GM23338 (cell line): Measurements from ENCODE around the gene GSC2. TPM values are rescaled to one million over a fixed set of nuclear protein-coding genes. Genes with fewer than 3 reads are reported as not detected.
A peak's percentile ranks its signal among the peaks of the same experiment; 100 is the strongest.

Source experiments
- ATAC-seq: fragments of 200-7000 bp; cut with Tn5 transposase; 3 replicates; pipeline ENCODE4 v1.9.1; 2020
- DNase-seq: peaks from one replicate; pipeline ENCODE4 v3.0.0-alpha.2; 2015; ENCODE audit warnings: low spot score
- H2AFZ ChIP-seq: fragments of 200-600 bp; sonication (generic); 2 replicates; pipeline ENCODE4 v1.8.0; 2016; ENCODE audit warnings: antibody characterized with exemption, mild to moderate bottlenecking, moderate library complexity
- H3F3A ChIP-seq: fragments of 200-600 bp; sonication (generic); replicated peaks from 2 replicates; pipeline ENCODE4 v1.8.0; 2017; ENCODE audit warnings: antibody characterized with exemption, mixed run types, low read depth
- H3K27ac ChIP-seq: fragments of 200-600 bp; sonication (generic); 2 replicates; pipeline ENCODE4 v1.6.1; 2016; ENCODE audit warnings: low read depth
- H3K27me3 ChIP-seq: fragments of 200-600 bp; sonication (generic); 2 replicates; pipeline ENCODE4 v1.8.0; 2016; ENCODE audit warnings: mild to moderate bottlenecking, mixed run types, moderate library complexity; ENCODE audit not compliant: insufficient read depth
- H3K36me3 ChIP-seq: fragments of 200-600 bp; sonication (generic); 2 replicates; pipeline ENCODE4 v1.8.0; 2016; ENCODE audit warnings: mild to moderate bottlenecking; ENCODE audit not compliant: insufficient read depth
- H3K4me1 ChIP-seq: fragments of 200-600 bp; sonication (generic); 2 replicates; pipeline ENCODE4 v1.8.0; 2016; ENCODE audit warnings: mild to moderate bottlenecking, moderate library complexity; ENCODE audit not compliant: insufficient read depth
- H3K4me2 ChIP-seq: fragments of 200-600 bp; sonication (generic); 2 replicates; pipeline ENCODE4 v1.7.1; 2017; ENCODE audit warnings: mixed run types
- H3K4me3 ChIP-seq: fragments of 200-600 bp; sonication (generic); 2 replicates; pipeline ENCODE4 v1.6.1; 2016; ENCODE audit warnings: mixed run types
- H3K79me2 ChIP-seq: fragments of 200-600 bp; sonication (generic); replicated peaks from 2 replicates; pipeline ENCODE4 v1.8.0; 2017; ENCODE audit warnings: mild to moderate bottlenecking; ENCODE audit not compliant: insufficient read depth
- H3K9me2 ChIP-seq: fragments of 200-600 bp; sonication (generic); 2 replicates; pipeline ENCODE4 v1.8.0; 2017; ENCODE audit not compliant: insufficient read depth
- H4K20me1 ChIP-seq: fragments of 200-600 bp; sonication (generic); replicated peaks from 2 replicates; pipeline ENCODE4 v1.8.0; 2017; ENCODE audit warnings: mild to moderate bottlenecking; ENCODE audit not compliant: insufficient read depth
- H3K27ac Mint-ChIP-seq: 2 replicates; pipeline ENCODE4 v1.8.0; 2020; ENCODE audit warnings: inconsistent platforms, mild to moderate bottlenecking, moderate library complexity, mixed read lengths
- H3K27me3 Mint-ChIP-seq: 3 replicates; pipeline ENCODE4 v1.8.0; 2022; ENCODE audit warnings: low read depth, mild to moderate bottlenecking, moderate library complexity, mixed read lengths, inconsistent platforms; ENCODE audit not compliant: insufficient read depth, poor library complexity
- H3K36me3 Mint-ChIP-seq: 3 replicates; pipeline ENCODE4 v1.8.0; 2021; ENCODE audit warnings: low read depth, mild to moderate bottlenecking, inconsistent platforms, moderate library complexity, mixed read lengths
- H3K4me1 Mint-ChIP-seq: 3 replicates; pipeline ENCODE4 v1.8.0; 2020; ENCODE audit warnings: mild to moderate bottlenecking, inconsistent platforms, mixed read lengths
- H3K4me3 Mint-ChIP-seq: 3 replicates; pipeline ENCODE4 v1.8.0; 2021; ENCODE audit warnings: moderate library complexity, mild to moderate bottlenecking, inconsistent platforms, mixed read lengths
- H3K9me3 Mint-ChIP-seq: 3 replicates; pipeline ENCODE4 v1.8.0; 2020; ENCODE audit warnings: moderate library complexity, mild to moderate bottlenecking, inconsistent platforms, mixed read lengths
- STAT1 ChIP-seq: IDR thresholded peaks from one replicate; pipeline ENCODE4 v1.6.1; 2016; ENCODE audit warnings: antibody characterized with exemption; ENCODE audit not compliant: unreplicated experiment
- ZNF331 ChIP-seq: fragments of 250-450 bp; sonication (Bioruptor Pico); IDR thresholded peaks from 2 replicates; pipeline ENCODE4 v1.5.0; 2020; ENCODE audit warnings: low read depth, mild to moderate bottlenecking, moderate library complexity
- polyA plus RNA-seq: library from polyadenylated mRNA; unstranded; fragments of >200 nt; fragmentation: Nextera tagmentation; extraction: Ambion mirVana; gene quantifications from 2 replicates; pipeline ENCODE4 v1.2.1, GENCODE V29; 2016
- total RNA-seq: library from RNA; depleted of rRNA; stranded (reverse); fragments of >200 nt; shearing (Covaris generic); gene quantifications from 2 replicates; pipeline ENCODE4 v1.2.3, GENCODE V29; 2014
- TF ChIP-seq, protein P1 (sequence below), 2 experiments: fragments of 200-600 bp in 1 of 2; sonication (generic) in 1 of 2; conservative IDR thresholded peaks; 2 replicates each; pipeline versions ENCODE4 v1.5.1 to v1.6.1; 2016 to 2017; ENCODE audit warnings: antibody characterized with exemption in 2 of 2, low read depth in 2 of 2, mild to moderate bottlenecking in 2 of 2, moderate library complexity in 1 of 2
- TF ChIP-seq, protein P2 (sequence below): IDR thresholded peaks from 2 replicates; pipeline ENCODE4 v1.6.1; 2016; ENCODE audit warnings: antibody characterized with exemption
- TF ChIP-seq, protein P3 (sequence below): fragments of 250-450 bp; sonication (Bioruptor Pico); IDR thresholded peaks from 2 replicates; pipeline ENCODE4 v1.5.0; 2020; ENCODE audit warnings: mild to moderate bottlenecking, moderate library complexity

Gene GSC2
- total and polyA plus RNA-seq, 2 experiments from 2014 or later: not detected

DNA sequence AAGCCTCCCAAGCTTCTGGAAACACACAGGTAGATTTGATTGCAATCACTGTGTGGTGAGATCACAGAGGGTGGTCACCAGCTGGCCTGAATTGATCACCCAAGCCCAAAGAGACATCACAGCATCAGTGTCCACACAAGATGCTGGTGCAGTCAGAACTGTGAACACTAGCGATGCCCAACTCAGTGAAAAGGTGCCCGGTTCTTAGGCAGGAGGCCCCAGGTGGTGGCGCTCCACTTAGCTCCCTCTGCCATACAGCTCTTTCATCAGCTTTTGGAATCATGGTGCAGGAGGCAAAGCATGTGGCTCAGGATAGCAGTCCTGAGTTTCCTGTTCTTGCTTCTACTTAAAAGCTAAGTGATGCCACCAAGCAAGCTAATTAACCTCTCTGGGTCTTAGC, 39.0 kb downstream of the GSC2 start:
- peaks cover 3% of the 10 kb centered on the region; the same call in 2 of the 3 replicates for H3K36me3 Mint-ChIP-seq
- ATAC-seq (peak; percentile 58), DNase-seq (peak; percentile 60)
- no peaks in the 10 kb centered on the region; the same call in 2 of the 3 replicates for H3K9me3 Mint-ChIP-seq
- H3K27ac Mint-ChIP-seq: peak overlapping the region; percentile 75; the same call in 1 of the 2 replicates
- H2AFZ ChIP-seq: no peak overlapping the region
- H3K27ac ChIP-seq: peak overlapping the region; percentile 46
- H3K4me2 ChIP-seq: 0 out of 2 replicates have a peak overlapping the region, but pooled peaks have one; percentile 24
- no peaks in the 10 kb centered on the region for H3F3A ChIP-seq
- H3K4me3 ChIP-seq: no peak overlapping the region
- TF ChIP-seq, protein P1, sequence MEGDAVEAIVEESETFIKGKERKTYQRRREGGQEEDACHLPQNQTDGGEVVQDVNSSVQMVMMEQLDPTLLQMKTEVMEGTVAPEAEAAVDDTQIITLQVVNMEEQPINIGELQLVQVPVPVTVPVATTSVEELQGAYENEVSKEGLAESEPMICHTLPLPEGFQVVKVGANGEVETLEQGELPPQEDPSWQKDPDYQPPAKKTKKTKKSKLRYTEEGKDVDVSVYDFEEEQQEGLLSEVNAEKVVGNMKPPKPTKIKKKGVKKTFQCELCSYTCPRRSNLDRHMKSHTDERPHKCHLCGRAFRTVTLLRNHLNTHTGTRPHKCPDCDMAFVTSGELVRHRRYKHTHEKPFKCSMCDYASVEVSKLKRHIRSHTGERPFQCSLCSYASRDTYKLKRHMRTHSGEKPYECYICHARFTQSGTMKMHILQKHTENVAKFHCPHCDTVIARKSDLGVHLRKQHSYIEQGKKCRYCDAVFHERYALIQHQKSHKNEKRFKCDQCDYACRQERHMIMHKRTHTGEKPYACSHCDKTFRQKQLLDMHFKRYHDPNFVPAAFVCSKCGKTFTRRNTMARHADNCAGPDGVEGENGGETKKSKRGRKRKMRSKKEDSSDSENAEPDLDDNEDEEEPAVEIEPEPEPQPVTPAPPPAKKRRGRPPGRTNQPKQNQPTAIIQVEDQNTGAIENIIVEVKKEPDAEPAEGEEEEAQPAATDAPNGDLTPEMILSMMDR (conservative IDR thresholded peaks at IDR 0.05; ENCODE audit: low read depth in 2 of 2): peak; percentile 36 to 57
- TF ChIP-seq, protein P2, sequence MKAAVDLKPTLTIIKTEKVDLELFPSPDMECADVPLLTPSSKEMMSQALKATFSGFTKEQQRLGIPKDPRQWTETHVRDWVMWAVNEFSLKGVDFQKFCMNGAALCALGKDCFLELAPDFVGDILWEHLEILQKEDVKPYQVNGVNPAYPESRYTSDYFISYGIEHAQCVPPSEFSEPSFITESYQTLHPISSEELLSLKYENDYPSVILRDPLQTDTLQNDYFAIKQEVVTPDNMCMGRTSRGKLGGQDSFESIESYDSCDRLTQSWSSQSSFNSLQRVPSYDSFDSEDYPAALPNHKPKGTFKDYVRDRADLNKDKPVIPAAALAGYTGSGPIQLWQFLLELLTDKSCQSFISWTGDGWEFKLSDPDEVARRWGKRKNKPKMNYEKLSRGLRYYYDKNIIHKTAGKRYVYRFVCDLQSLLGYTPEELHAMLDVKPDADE: no peak
- H4K20me1 ChIP-seq: peaks cover 64% of the 10 kb centered on the region
- H3K27me3 ChIP-seq: no peaks in the 10 kb centered on the region
- H3K36me3 ChIP-seq: no peaks in the 10 kb centered on the region
- H3K4me1 ChIP-seq: peaks cover 27% of the 10 kb centered on the region
- H3K9me2 ChIP-seq: no peaks in the 10 kb centered on the region
- peaks cover 5% of the 10 kb centered on the region for H3K27me3 Mint-ChIP-seq
- H3K4me3 Mint-ChIP-seq: no peak overlapping the region
- H3K79me2 ChIP-seq: peaks cover 100% of the 10 kb centered on the region
- peaks cover 27% of the 10 kb centered on the region for H3K4me1 Mint-ChIP-seq

DNA sequence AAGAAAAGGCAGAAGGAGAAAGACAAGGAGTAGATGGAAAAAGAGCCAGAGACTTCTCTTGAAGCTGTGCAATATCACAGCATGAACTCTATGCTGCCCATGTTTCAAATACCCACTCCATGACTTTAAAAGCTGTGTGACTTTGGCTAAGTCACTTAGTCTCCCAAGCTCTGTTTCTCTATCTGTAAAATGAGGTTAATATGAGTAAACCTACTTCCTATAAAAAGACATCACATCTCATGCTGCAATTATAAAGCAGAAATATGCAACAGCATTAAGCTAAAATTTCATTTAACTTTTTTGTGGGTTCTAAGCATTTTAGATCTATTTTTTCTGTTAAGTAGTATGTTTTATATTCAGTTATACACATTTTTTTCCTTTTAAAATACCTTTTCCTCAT, 39.4 kb downstream of the GSC2 start:
- Mint-ChIP-seq H3K9me3 (no peaks in the 10 kb centered on the region; the same call in 2 of the 3 replicates), H3K4me1 (peaks cover 24% of the 10 kb centered on the region), H3K36me3 (peaks cover under 1% of the 10 kb centered on the region; the same call in 2 of the 3 replicates), H3K27ac (no peak overlapping the region), H3K27me3 (peaks cover 5% of the 10 kb centered on the region), H3K4me3 (no peak overlapping the region)
- ATAC-seq: no peak
- H3K4me3 ChIP-seq: no peak overlapping the region
- no peaks in the 10 kb centered on the region for H3K27me3 ChIP-seq
- no peaks in the 10 kb centered on the region for H3K9me2 ChIP-seq
- peak overlapping the region; percentile 46 for H3K27ac ChIP-seq
- TF ChIP-seq ZNF331 (CRISPR knock-in tag) (no peak), STAT1 (no peak)
- H3K4me1 ChIP-seq: peaks cover 27% of the 10 kb centered on the region
- no peak overlapping the region for H3K4me2 ChIP-seq
- no peaks in the 10 kb centered on the region for H3F3A ChIP-seq
- DNase-seq: no peak
- peaks cover 100% of the 10 kb centered on the region for H3K79me2 ChIP-seq
- H3K36me3 ChIP-seq: no peaks in the 10 kb centered on the region
- H2AFZ ChIP-seq: no peak overlapping the region
- H4K20me1 ChIP-seq: peaks cover 67% of the 10 kb centered on the region

DNA sequence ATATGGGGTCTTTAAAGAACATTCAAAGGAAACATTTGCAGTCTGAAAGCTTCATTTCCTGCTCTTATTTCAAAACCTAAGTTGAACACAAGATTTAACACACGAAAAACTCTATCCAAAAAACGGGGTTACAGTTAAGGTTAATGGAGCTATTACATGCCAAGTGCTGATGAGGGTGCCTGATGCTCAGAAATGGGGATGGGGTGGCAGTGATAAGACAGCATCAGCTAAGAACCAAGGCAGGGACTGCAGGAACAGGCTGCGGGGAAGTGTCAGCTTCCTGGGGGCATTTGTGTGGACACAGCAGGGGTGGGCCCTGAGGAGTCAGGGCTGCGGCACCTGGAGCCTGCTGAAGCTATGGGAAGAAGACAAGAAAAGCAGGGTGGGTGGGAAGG, 40.0 kb downstream of the GSC2 start:
- Mint-ChIP-seq H3K9me3 (no peaks in the 10 kb centered on the region; the same call in 2 of the 3 replicates), H3K27me3 (peaks cover 5% of the 10 kb centered on the region), H3K36me3 (no peaks in the 10 kb centered on the region), H3K27ac (no peak overlapping the region), H3K4me3 (no peak overlapping the region; the same call in 2 of the 3 replicates), H3K4me1 (peaks cover 24% of the 10 kb centered on the region)
- peaks cover 100% of the 10 kb centered on the region for H3K79me2 ChIP-seq
- H3K4me2 ChIP-seq: peak overlapping the region; percentile 21
- no peaks in the 10 kb centered on the region for H3K27me3 ChIP-seq
- peaks cover 67% of the 10 kb centered on the region for H4K20me1 ChIP-seq
- no peaks in the 10 kb centered on the region for H3K9me2 ChIP-seq
- peak overlapping the region; percentile 47; the same call in 1 of the 2 replicates for H3K27ac ChIP-seq
- H2AFZ ChIP-seq: no peak overlapping the region
- H3K36me3 ChIP-seq: no peaks in the 10 kb centered on the region
- DNase-seq: peak; percentile 41
- H3F3A ChIP-seq: no peaks in the 10 kb centered on the region
- H3K4me3 ChIP-seq: no peak overlapping the region
- H3K4me1 ChIP-seq: peaks cover 27% of the 10 kb centered on the region
- peak; percentile 77 for ATAC-seq
- TF ChIP-seq, protein P2: no peak
- TF ChIP-seq, protein P3, sequence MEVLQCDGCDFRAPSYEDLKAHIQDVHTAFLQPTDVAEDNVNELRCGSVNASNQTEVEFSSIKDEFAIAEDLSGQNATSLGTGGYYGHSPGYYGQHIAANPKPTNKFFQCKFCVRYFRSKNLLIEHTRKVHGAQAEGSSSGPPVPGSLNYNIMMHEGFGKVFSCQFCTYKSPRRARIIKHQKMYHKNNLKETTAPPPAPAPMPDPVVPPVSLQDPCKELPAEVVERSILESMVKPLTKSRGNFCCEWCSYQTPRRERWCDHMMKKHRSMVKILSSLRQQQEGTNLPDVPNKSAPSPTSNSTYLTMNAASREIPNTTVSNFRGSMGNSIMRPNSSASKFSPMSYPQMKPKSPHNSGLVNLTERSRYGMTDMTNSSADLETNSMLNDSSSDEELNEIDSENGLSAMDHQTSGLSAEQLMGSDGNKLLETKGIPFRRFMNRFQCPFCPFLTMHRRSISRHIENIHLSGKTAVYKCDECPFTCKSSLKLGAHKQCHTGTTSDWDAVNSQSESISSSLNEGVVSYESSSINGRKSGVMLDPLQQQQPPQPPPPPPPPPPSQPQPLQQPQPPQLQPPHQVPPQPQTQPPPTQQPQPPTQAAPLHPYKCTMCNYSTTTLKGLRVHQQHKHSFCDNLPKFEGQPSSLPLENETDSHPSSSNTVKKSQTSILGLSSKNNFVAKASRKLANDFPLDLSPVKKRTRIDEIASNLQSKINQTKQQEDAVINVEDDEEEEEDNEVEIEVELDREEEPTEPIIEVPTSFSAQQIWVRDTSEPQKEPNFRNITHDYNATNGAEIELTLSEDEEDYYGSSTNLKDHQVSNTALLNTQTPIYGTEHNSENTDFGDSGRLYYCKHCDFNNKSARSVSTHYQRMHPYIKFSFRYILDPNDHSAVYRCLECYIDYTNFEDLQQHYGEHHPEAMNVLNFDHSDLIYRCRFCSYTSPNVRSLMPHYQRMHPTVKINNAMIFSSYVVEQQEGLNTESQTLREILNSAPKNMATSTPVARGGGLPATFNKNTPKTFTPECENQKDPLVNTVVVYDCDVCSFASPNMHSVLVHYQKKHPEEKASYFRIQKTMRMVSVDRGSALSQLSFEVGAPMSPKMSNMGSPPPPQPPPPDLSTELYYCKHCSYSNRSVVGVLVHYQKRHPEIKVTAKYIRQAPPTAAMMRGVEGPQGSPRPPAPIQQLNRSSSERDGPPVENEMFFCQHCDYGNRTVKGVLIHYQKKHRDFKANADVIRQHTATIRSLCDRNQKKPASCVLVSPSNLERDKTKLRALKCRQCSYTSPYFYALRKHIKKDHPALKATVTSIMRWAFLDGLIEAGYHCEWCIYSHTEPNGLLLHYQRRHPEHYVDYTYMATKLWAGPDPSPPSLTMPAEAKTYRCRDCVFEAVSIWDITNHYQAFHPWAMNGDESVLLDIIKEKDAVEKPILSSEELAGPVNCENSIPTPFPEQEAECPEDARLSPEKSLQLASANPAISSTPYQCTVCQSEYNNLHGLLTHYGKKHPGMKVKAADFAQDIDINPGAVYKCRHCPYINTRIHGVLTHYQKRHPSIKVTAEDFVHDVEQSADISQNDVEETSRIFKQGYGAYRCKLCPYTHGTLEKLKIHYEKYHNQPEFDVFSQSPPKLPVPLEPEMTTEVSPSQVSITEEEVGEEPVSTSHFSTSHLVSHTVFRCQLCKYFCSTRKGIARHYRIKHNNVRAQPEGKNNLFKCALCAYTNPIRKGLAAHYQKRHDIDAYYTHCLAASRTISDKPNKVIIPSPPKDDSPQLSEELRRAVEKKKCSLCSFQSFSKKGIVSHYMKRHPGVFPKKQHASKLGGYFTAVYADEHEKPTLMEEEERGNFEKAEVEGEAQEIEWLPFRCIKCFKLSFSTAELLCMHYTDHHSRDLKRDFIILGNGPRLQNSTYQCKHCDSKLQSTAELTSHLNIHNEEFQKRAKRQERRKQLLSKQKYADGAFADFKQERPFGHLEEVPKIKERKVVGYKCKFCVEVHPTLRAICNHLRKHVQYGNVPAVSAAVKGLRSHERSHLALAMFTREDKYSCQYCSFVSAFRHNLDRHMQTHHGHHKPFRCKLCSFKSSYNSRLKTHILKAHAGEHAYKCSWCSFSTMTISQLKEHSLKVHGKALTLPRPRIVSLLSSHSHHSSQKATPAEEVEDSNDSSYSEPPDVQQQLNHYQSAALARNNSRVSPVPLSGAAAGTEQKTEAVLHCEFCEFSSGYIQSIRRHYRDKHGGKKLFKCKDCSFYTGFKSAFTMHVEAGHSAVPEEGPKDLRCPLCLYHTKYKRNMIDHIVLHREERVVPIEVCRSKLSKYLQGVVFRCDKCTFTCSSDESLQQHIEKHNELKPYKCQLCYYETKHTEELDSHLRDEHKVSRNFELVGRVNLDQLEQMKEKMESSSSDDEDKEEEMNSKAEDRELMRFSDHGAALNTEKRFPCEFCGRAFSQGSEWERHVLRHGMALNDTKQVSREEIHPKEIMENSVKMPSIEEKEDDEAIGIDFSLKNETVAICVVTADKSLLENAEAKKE: no peak
- no peak for TF ChIP-seq STAT1
